CD4-positive, alpha-beta memory T cell (primary cell): ENCODE measurements around the gene PDE2A. TPM values are rescaled to one million over a fixed set of nuclear protein-coding genes. Genes with fewer than 3 reads are reported as not detected.
"Not testable (repeated sequence)": the region's sequence is repeated elsewhere in the genome, so short reads cannot be mapped to it uniquely, and the experiment has no call there.

Experiments
- CTCF ChIA-PET: fragments of 350-600 bp; sonication (Branson Sonifier 250); formaldehyde crosslinking; loops from one replicate; lab custom pipeline; 2021; ENCODE audit warnings: inconsistent platforms; ENCODE audit not compliant: partially characterized antibody; lab: Charles Lee
- POLR2A ChIA-PET: fragments of 350-600 bp; sonication (Branson Sonifier 250); formaldehyde crosslinking; loops from one replicate; lab custom pipeline; 2021; ENCODE audit not compliant: partially characterized antibody; lab: Charles Lee
- DNase-seq, 5 donors: peaks; one replicate each; pipeline versions ENCODE4 v3.0.0 to v3.0.0-alpha.2; 2020 to 2022; ENCODE audit warnings: mixed read lengths in 1 of 5
- H3K27ac ChIP-seq: one replicate; pipeline ENCODE4 v1.7.0; 2013; ENCODE audit warnings: low read depth, low read length
- H3K27me3 ChIP-seq: 2 replicates; pipeline ENCODE4 v1.7.0; 2013; ENCODE audit warnings: mild to moderate bottlenecking, low read length, moderate library complexity; ENCODE audit not compliant: insufficient read depth
- H3K36me3 ChIP-seq: 2 replicates; pipeline ENCODE4 v1.7.0; 2013; ENCODE audit warnings: mild to moderate bottlenecking, low read length, moderate library complexity; ENCODE audit not compliant: insufficient read depth
- H3K4me1 ChIP-seq: 2 replicates; pipeline ENCODE4 v1.7.0; 2013; ENCODE audit warnings: mild to moderate bottlenecking, low read length, moderate library complexity; ENCODE audit not compliant: insufficient read depth
- H3K4me3 ChIP-seq, 2 donors: one replicate each; pipeline ENCODE4 v1.7.0; 2013; ENCODE audit warnings: low read length in 2 of 2, mild to moderate bottlenecking in 1 of 2
- H3K9me3 ChIP-seq, 2 donors: one replicate each; pipeline ENCODE4 v1.7.0; 2013; ENCODE audit warnings: low read length in 2 of 2, control low read depth in 1 of 2; ENCODE audit not compliant: control insufficient read depth in 1 of 2
- H3K27ac Mint-ChIP-seq, 7 donors: one replicate each; pipeline ENCODE4 v1.8.0; 2020 to 2021; ENCODE audit warnings: mixed read lengths in 7 of 7, mild to moderate bottlenecking in 6 of 7, inconsistent platforms in 3 of 7, moderate library complexity in 3 of 7
- H3K27me3 Mint-ChIP-seq, 2 donors: one replicate each; pipeline ENCODE4 v1.8.0; 2020 to 2021; ENCODE audit warnings: mixed read lengths in 2 of 2
- H3K36me3 Mint-ChIP-seq, 2 donors: one replicate each; pipeline ENCODE4 v1.8.0; 2020 to 2021; ENCODE audit warnings: mixed read lengths in 2 of 2, inconsistent platforms in 1 of 2, mild to moderate bottlenecking in 1 of 2
- H3K4me1 Mint-ChIP-seq, 4 donors: one replicate each; pipeline ENCODE4 v1.8.0; 2020 to 2021; ENCODE audit warnings: mixed read lengths in 4 of 4, mild to moderate bottlenecking in 1 of 4
- H3K4me3 Mint-ChIP-seq, 8 donors: one replicate each; pipeline ENCODE4 v1.8.0; 2020 to 2021; ENCODE audit warnings: mixed read lengths in 8 of 8, mild to moderate bottlenecking in 7 of 8, moderate library complexity in 6 of 8, inconsistent platforms in 3 of 8
- H3K9me3 Mint-ChIP-seq, 8 donors: one replicate each; pipeline ENCODE4 v1.8.0; 2020 to 2021; ENCODE audit warnings: mixed read lengths in 8 of 8, mild to moderate bottlenecking in 5 of 8, inconsistent platforms in 3 of 8, moderate library complexity in 1 of 8
- intact Hi-C: fragments of 100-400 bp; cut with micrococcal nuclease; formaldehyde crosslinking; loops from one replicate; pipeline ENCODE4 v1.15.1; 2023
- polyA plus RNA-seq, 2 donors: library from polyadenylated mRNA; unstranded; fragments of 300-500 nt; fragmentation: Illumina TruSeq; gene quantifications; one replicate each; pipeline ENCODE4 v1.2.3, GENCODE V29; 2021
- total RNA-seq, 2 experiments: library from RNA; stranded (reverse); gene quantifications; one replicate each; pipeline ENCODE4 v1.2.3, GENCODE V29; 2021

Gene PDE2A
- total and polyA plus RNA-seq, 4 experiments from 2014 or later = 0.11 to 1.7 (median 0.98) TPM

- ChIA-PET POLR2A (no interaction called here), CTCF (interaction anchor here (1.2 to 3.8 kb wide), 3 partner anchors 10 to 108 kb away, joined by 3 to 36 read pairs (median 20); no protein-coding TSS in a partner anchor)
- no peaks in the 10 kb centered on the region for H3K4me1 ChIP-seq
- H3K4me3 ChIP-seq = no peak overlapping the region
- no peaks in the 10 kb centered on the region for H3K36me3 ChIP-seq
- H3K4me3 Mint-ChIP-seq = no peak overlapping the region
- H3K27ac Mint-ChIP-seq = no peak overlapping the region
- H3K36me3 Mint-ChIP-seq = no peaks in the 10 kb centered on the region
- H3K9me3 ChIP-seq = no peaks in the 10 kb centered on the region
- H3K4me1 Mint-ChIP-seq = peaks cover 0 to 4% (median 1%) of the 10 kb centered on the region in 4 donors
- no peaks in the 10 kb centered on the region for H3K9me3 Mint-ChIP-seq
- intact Hi-C loops = no loop called here
- H3K27me3 Mint-ChIP-seq = peaks cover 6 to 8% of the 10 kb centered on the region in 2 donors
- DNase-seq = no peak
- no peak overlapping the region for H3K27ac ChIP-seq
- H3K27me3 ChIP-seq = no peaks in the 10 kb centered on the region
Measured at GRCh38 chr11:72575533-72576242, 98.5 kb downstream of the PDE2A start.

DNA sequence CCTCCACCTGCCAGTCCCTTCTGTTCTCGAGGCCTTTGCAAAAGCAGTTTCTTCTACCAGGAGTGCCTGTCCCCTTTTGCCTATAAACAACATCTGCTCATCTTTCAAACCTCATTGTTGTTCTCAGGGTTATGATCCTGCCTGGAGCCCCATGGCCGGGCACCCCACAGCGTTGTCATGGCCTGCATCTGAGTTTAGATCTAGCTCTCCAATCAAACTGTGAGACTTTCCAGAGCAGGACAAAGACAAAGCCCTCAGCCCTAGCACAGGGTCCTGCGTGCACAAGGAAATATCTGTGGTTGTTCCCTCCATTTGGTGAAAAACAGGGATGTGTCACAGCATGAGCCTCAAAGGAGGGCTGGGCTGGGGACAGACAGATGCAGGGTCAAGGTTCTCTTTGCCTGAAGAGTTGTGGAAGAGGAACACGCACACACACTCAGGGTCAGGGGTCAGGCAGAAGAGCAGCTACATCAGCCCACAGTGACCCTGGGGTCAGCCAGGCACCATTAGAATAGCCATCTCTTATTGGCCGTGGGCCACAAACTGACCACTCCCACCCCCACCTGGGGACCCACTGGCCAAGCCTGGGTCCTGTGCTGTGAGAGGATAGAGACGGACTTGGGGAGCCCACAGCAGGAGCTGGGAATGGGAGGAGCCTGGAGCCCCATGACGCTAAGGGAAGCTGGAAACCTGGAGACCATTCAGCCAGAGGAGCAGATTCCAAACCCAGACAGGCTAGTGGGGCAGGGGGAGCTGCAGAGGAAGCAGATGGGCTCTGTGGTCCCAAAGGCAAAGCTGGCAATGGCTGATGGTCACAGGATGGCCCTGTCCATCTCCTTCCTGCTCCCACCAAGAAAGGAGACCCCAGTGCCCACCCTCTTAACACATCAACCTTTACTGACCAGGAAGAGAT lies 99.4 kb downstream of the PDE2A start:
- H3K9me3 ChIP-seq = no peaks in the 10 kb centered on the region
- ChIA-PET CTCF (interaction anchor here (0.6 to 3.8 kb wide), 8 partner anchors 11 to 110 kb away, joined by 3 to 36 read pairs (median 8); no protein-coding TSS in a partner anchor), POLR2A (interaction anchor here (1.1 kb wide), 1 partner anchor 103 kb away, joined by 4 read pairs; no protein-coding TSS in a partner anchor)
- H3K36me3 ChIP-seq = no peaks in the 10 kb centered on the region
- Mint-ChIP-seq H3K4me3 (no peak overlapping the region), H3K9me3 (no peaks in the 10 kb centered on the region), H3K27ac (no peak overlapping the region), H3K27me3 (peaks cover 6 to 10% of the 10 kb centered on the region in 2 donors), H3K4me1 (peaks cover 0 to 10% (median 1%) of the 10 kb centered on the region in 4 donors), H3K36me3 (no peaks in the 10 kb centered on the region)
- intact Hi-C loops = no loop called here
- no peak overlapping the region for H3K4me3 ChIP-seq
- DNase-seq = no peak
- H3K27ac ChIP-seq = no peak overlapping the region
- no peaks in the 10 kb centered on the region for H3K27me3 ChIP-seq
- no peaks in the 10 kb centered on the region for H3K4me1 ChIP-seq

DNA sequence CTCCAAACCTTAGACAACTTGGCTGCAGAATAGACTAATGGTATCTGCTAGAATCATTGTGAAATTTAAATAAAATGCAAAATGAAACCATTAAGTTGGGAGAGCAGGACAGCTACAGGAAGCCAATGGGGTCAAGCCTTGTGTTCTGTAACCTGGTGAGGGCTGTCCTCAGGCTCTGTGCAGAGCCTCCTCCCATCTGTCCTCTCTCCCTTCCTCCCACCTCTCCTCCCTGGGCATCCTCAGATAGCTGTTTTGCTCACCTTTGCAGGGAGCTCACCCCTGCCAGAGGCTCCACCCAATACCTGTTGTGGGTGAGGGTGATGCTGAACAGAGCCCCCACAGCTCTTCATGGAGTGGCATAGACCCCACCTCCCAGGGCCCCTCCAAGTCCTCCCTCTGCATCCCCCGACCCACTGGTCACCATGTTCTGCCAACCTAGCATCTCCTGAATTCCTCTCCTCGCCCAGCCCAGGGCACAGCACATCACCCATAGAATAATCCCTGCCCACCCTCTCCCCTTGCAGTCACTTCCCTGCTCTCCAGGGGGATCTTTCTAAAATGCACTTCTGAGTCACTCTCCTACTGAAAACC lies 100.3 kb downstream of the PDE2A start:
- H3K4me3 ChIP-seq = no peak overlapping the region
- Mint-ChIP-seq H3K27ac (no peak overlapping the region), H3K9me3 (no peaks in the 10 kb centered on the region), H3K27me3 (peaks cover 6 to 10% of the 10 kb centered on the region in 2 donors), H3K4me3 (peak overlapping the region in 1 of 8 donors; percentile 8), H3K36me3 (no peaks in the 10 kb centered on the region), H3K4me1 (peaks cover 0 to 11% (median 1%) of the 10 kb centered on the region in 4 donors)
- no peaks in the 10 kb centered on the region for H3K27me3 ChIP-seq
- no peak for DNase-seq
- H3K9me3 ChIP-seq = no peaks in the 10 kb centered on the region
- ChIA-PET POLR2A (interaction anchor here (1.1 kb wide), 1 partner anchor 102 kb away, joined by 4 read pairs; no protein-coding TSS in a partner anchor), CTCF (interaction anchor here (1.0 to 3.8 kb wide), 7 partner anchors 12 to 109 kb away, joined by 3 to 36 read pairs (median 9); no protein-coding TSS in a partner anchor)
- no peaks in the 10 kb centered on the region for H3K36me3 ChIP-seq
- H3K27ac ChIP-seq = no peak overlapping the region
- H3K4me1 ChIP-seq = no peaks in the 10 kb centered on the region
- intact Hi-C loops = loop anchor here (1.0 kb wide), 2 partner anchors 92 to 103 kb away; no protein-coding TSS in a partner anchor

- no peak overlapping the region for H3K27ac ChIP-seq
- Mint-ChIP-seq H3K27ac (peak overlapping the region in 1 of 7 donors; percentile 15), H3K4me3 (no peak overlapping the region), H3K36me3 (no peaks in the 10 kb centered on the region), H3K9me3 (no peaks in the 10 kb centered on the region), H3K27me3 (peaks cover 6 to 10% of the 10 kb centered on the region in 2 donors), H3K4me1 (peaks cover 0 to 11% (median 1%) of the 10 kb centered on the region in 4 donors)
- no peaks in the 10 kb centered on the region for H3K27me3 ChIP-seq
- intact Hi-C loops = loop anchor here (1.0 kb wide), 2 partner anchors 91 to 102 kb away; no protein-coding TSS in a partner anchor
- ChIA-PET CTCF (interaction anchor here (1.0 to 3.8 kb wide), 7 partner anchors 13 to 108 kb away, joined by 3 to 36 read pairs (median 9); no protein-coding TSS in a partner anchor), POLR2A (interaction anchor here (1.1 kb wide), 1 partner anchor 102 kb away, joined by 4 read pairs; no protein-coding TSS in a partner anchor)
- DNase-seq = peak in 3 of 5 donors; percentile 16 to 25 (median 25)
- H3K9me3 ChIP-seq = no peaks in the 10 kb centered on the region
- H3K4me3 ChIP-seq = no peak overlapping the region
- H3K4me1 ChIP-seq = no peaks in the 10 kb centered on the region
- no peaks in the 10 kb centered on the region for H3K36me3 ChIP-seq
Measured at GRCh38 chr11:72573072-72573854, 101.0 kb downstream of the PDE2A start.

DNA sequence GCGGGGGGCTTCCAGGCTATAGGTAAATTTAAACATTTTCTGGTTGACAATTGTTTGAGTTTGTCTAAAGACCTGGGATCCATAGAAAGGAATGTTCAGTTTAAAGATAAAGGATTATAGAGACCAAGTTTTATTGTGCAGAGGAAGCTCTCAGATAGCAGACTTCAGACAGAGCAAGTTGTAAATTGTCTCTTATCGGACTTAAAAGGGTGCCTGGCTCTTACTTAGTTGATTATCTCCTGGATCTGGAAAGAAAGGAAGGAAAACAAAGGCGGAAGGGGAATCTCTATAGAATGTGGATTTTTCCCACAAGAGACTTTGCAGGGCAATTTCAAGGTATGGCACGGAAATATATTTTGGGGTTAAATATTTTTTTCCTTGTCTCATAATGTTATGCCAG lies 101.7 kb downstream of the PDE2A start:
- CTCF ChIA-PET = interaction anchor here (2.2 to 3.8 kb wide), 3 partner anchors 13 to 94 kb away, joined by 8 to 20 read pairs (median 11); no protein-coding TSS in a partner anchor
- POLR2A ChIA-PET, H3K27me3 ChIP-seq, H3K36me3 ChIP-seq, H3K4me3 ChIP-seq, intact Hi-C loops, H3K27ac Mint-ChIP-seq, H3K27ac ChIP-seq, H3K4me1 ChIP-seq, H3K9me3 ChIP-seq, H3K4me3 Mint-ChIP-seq, DNase-seq, H3K9me3 Mint-ChIP-seq, H3K36me3 Mint-ChIP-seq: not testable (repeated sequence)
- peaks cover 0 to 11% (median 1%) of the 10 kb centered on the region in 4 donors for H3K4me1 Mint-ChIP-seq
- peaks cover 6 to 10% of the 10 kb centered on the region in 2 donors for H3K27me3 Mint-ChIP-seq

- Histone ChIP-seq H3K27me3 (no peaks in the 10 kb centered on the region), H3K4me3 (no peak overlapping the region), H3K4me1 (no peaks in the 10 kb centered on the region), H3K36me3 (no peaks in the 10 kb centered on the region), H3K27ac (no peak overlapping the region), H3K9me3 (no peaks in the 10 kb centered on the region)
- Mint-ChIP-seq H3K36me3 (no peaks in the 10 kb centered on the region), H3K4me3 (no peak overlapping the region), H3K27ac (peak overlapping the region in 1 of 7 donors; percentile 85), H3K4me1 (peaks cover 0 to 11% (median 1%) of the 10 kb centered on the region in 4 donors), H3K27me3 (peaks cover 6 to 10% of the 10 kb centered on the region in 2 donors), H3K9me3 (no peaks in the 10 kb centered on the region)
- no peak for DNase-seq
- ChIA-PET CTCF (no interaction called here), POLR2A (no interaction called here)
- intact Hi-C loops = no loop called here
Measured at GRCh38 chr11:72570893-72571661, 103.1 kb downstream of the PDE2A start.
